DOHH2 (cell line): Measurements from ENCODE around the gene SLC35G4.
"Not testable (repeated sequence)": the region's sequence is repeated elsewhere in the genome, so short reads cannot be mapped to it uniquely, and the experiment has no call there.

Experiments
- H3F3A ChIP-seq: fragments of 200-600 bp; sonication (generic), shearing (Covaris generic); 2 replicates; pipeline ENCODE4 v1.6.0; 2016; ENCODE audit warnings: antibody characterized with exemption, mild to moderate bottlenecking; ENCODE audit not compliant: control insufficient read depth, insufficient read depth
- H3K27ac ChIP-seq: fragments of 200-600 bp; sonication (generic); 2 replicates; pipeline ENCODE4 v1.5.1; 2014; ENCODE audit warnings: low read depth, mild to moderate bottlenecking, low read length, moderate library complexity
- H3K27me3 ChIP-seq: fragments of 200-600 bp; sonication (generic); 2 replicates; pipeline ENCODE4 v1.6.1; 2014; ENCODE audit warnings: mild to moderate bottlenecking, low read length, mixed read lengths; ENCODE audit not compliant: control insufficient read depth
- H3K36me3 ChIP-seq: fragments of 200-600 bp; sonication (generic); 2 replicates; pipeline ENCODE4 v1.6.1; 2014; ENCODE audit warnings: mild to moderate bottlenecking, low read length, moderate library complexity, mixed read lengths; ENCODE audit not compliant: control insufficient read depth
- H3K4me1 ChIP-seq: fragments of 200-600 bp; sonication (generic); 2 replicates; pipeline ENCODE4 v1.6.1; 2014; ENCODE audit warnings: mild to moderate bottlenecking, low read length, mixed read lengths; ENCODE audit not compliant: control insufficient read depth
- H3K4me2 ChIP-seq: fragments of 200-600 bp; sonication (generic); 2 replicates; pipeline ENCODE4 v1.6.0; 2014; ENCODE audit warnings: mild to moderate bottlenecking, low read length, moderate library complexity
- H3K4me3 ChIP-seq: fragments of 200-600 bp; sonication (generic); 2 replicates; pipeline ENCODE4 v1.5.1; 2014; ENCODE audit warnings: mild to moderate bottlenecking, low read length, mixed read lengths
- H3K79me2 ChIP-seq: fragments of 200-600 bp; sonication (generic); 2 replicates; pipeline ENCODE4 v1.6.1; 2014; ENCODE audit warnings: mild to moderate bottlenecking, low read length, mixed read lengths; ENCODE audit not compliant: control insufficient read depth
- H3K9me2 ChIP-seq: fragments of 200-600 bp; sonication (generic); replicated peaks from 2 replicates; pipeline ENCODE4 v1.6.1; 2014; ENCODE audit warnings: mild to moderate bottlenecking, low read length, mixed read lengths; ENCODE audit not compliant: control insufficient read depth
- H3K9me3 ChIP-seq: fragments of 200-600 bp; sonication (generic); 2 replicates; pipeline ENCODE4 v1.6.1; 2014; ENCODE audit warnings: antibody characterized with exemption, low read length, mixed read lengths; ENCODE audit not compliant: control insufficient read depth, insufficient read depth
- H4K20me1 ChIP-seq: fragments of 200-600 bp; sonication (generic); 2 replicates; pipeline ENCODE4 v1.6.0; 2014; ENCODE audit warnings: low read depth, mild to moderate bottlenecking, antibody characterized with exemption, low read length, moderate library complexity; ENCODE audit not compliant: control insufficient read depth, insufficient read depth
- EZH2phosphoT487 ChIP-seq: fragments of 200-600 bp; sonication (generic); IDR thresholded peaks from 2 replicates; pipeline ENCODE4 v1.6.1; 2017; ENCODE audit warnings: borderline replicate concordance, mild to moderate bottlenecking, antibody characterized with exemption, low read length, moderate library complexity, mixed read lengths
- TF ChIP-seq, protein P1 (sequence below): fragments of 200-600 bp; sonication (generic); IDR thresholded peaks from one replicate; pipeline ENCODE4 v1.5.1; 2014; ENCODE audit warnings: antibody characterized with exemption, mild to moderate bottlenecking, low read depth, low read length; ENCODE audit not compliant: poor library complexity, severe bottlenecking

SLC35G4 gene

GRCh38 chr18:11609488-11609887, at the start of gene SLC35G4:
Gene SLC35G4 (plus strand): TSS chr18:11609596. CDS start chr18:11609596, 0 bp downstream.
- H3F3A ChIP-seq, H3K79me2 ChIP-seq, H3K9me2 ChIP-seq, H3K4me2 ChIP-seq, H3K36me3 ChIP-seq, H3K4me3 ChIP-seq, H3K27ac ChIP-seq, H4K20me1 ChIP-seq, H3K9me3 ChIP-seq, H3K4me1 ChIP-seq: not testable (repeated sequence)
- peaks cover 19% of the 10 kb centered on the region for H3K27me3 ChIP-seq

- Histone ChIP-seq H4K20me1 (no peaks in the 10 kb centered on the region), H3K9me2 (no peaks in the 10 kb centered on the region), H3K4me2 (no peak overlapping the region), H3K27me3 (peaks cover 8% of the 10 kb centered on the region), H3K4me1 (no peaks in the 10 kb centered on the region), H3K9me3 (no peaks in the 10 kb centered on the region), H3K36me3 (no peaks in the 10 kb centered on the region), H3F3A (no peaks in the 10 kb centered on the region), H3K27ac (no peak overlapping the region), H3K4me3 (no peak overlapping the region), H3K79me2 (no peaks in the 10 kb centered on the region)
- no peak for TF ChIP-seq EZH2phosphoT487
- TF ChIP-seq, protein P1, sequence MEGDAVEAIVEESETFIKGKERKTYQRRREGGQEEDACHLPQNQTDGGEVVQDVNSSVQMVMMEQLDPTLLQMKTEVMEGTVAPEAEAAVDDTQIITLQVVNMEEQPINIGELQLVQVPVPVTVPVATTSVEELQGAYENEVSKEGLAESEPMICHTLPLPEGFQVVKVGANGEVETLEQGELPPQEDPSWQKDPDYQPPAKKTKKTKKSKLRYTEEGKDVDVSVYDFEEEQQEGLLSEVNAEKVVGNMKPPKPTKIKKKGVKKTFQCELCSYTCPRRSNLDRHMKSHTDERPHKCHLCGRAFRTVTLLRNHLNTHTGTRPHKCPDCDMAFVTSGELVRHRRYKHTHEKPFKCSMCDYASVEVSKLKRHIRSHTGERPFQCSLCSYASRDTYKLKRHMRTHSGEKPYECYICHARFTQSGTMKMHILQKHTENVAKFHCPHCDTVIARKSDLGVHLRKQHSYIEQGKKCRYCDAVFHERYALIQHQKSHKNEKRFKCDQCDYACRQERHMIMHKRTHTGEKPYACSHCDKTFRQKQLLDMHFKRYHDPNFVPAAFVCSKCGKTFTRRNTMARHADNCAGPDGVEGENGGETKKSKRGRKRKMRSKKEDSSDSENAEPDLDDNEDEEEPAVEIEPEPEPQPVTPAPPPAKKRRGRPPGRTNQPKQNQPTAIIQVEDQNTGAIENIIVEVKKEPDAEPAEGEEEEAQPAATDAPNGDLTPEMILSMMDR = no peak
Measured at GRCh38 chr18:11561293-11561692, 48.1 kb upstream of the SLC35G4 start.

DNA sequence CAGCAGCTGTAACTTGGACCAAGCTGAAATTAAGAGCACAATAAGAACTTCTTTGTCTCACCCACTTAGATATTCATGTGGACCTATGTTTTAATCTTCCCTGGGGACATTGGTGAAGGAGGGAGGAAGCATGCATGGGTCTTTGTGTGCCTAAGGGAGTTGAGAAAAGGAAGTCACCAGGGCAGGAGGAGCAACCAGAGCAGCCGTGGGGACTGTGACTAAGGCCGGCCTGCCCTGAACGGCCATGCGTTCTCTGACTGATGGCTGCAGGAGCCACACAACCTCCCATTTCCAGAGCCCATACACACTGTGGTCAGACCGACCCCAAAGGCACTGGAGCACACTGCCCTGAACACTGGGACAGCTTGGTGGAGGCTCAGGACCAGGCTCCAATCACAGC, 43.7 kb upstream of the SLC35G4 start:
- Histone ChIP-seq H3K4me2 (no peak overlapping the region), H3K9me2 (no peaks in the 10 kb centered on the region), H3F3A (no peaks in the 10 kb centered on the region), H3K9me3 (no peaks in the 10 kb centered on the region), H3K4me3 (no peak overlapping the region), H3K79me2 (no peaks in the 10 kb centered on the region), H4K20me1 (no peaks in the 10 kb centered on the region), H3K4me1 (no peaks in the 10 kb centered on the region), H3K27me3 (peaks cover 11% of the 10 kb centered on the region), H3K36me3 (no peaks in the 10 kb centered on the region), H3K27ac (no peak overlapping the region)
- TF ChIP-seq, protein P1 = no peak
- no peak for TF ChIP-seq EZH2phosphoT487

DNA sequence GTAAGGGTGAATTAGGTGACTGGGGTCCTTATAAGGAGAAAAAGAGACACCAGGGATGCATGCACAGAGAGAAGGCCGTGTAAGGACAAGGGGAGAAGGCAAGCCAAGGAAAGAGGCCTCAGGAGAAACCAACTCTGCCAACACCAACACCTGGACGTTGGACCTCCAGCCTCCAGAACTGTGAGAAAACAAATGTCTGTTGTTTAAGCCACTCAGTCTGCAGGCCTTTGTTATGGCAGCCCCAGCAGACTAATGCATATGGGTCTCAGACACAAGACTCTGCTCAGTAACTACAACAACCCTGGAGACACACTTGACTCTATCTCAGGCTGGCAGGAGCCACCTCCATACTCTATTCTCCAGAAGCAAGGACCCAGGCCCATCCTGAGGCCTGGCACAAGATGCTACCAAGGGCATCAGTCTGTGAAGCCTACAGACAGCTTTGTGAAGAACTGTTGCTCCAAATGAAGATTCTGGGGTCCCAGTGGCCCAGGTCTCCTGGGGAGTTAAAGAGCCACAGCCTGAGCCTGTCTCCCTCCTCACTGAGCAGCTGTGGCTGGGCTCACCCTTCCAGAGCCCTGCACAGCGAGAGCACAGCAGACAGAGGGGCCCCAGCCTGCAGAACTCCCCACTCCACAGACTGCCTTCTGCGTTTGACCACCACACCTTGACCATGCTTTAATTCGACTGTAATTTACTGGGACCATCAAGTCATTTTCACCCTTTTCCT, 43.0 kb upstream of the SLC35G4 start:
- no peaks in the 10 kb centered on the region for H3K79me2 ChIP-seq
- H3K27me3 ChIP-seq = peaks cover 11% of the 10 kb centered on the region
- H3K27ac ChIP-seq = no peak overlapping the region
- no peaks in the 10 kb centered on the region for H3K4me1 ChIP-seq
- no peak overlapping the region for H3K4me3 ChIP-seq
- H4K20me1 ChIP-seq = no peaks in the 10 kb centered on the region
- TF ChIP-seq, protein P1 = no peak
- no peak for TF ChIP-seq EZH2phosphoT487
- H3K9me2 ChIP-seq = no peaks in the 10 kb centered on the region
- no peaks in the 10 kb centered on the region for H3K36me3 ChIP-seq
- no peaks in the 10 kb centered on the region for H3K9me3 ChIP-seq
- no peak overlapping the region for H3K4me2 ChIP-seq
- no peaks in the 10 kb centered on the region for H3F3A ChIP-seq
